Stimulated activated CD8-positive, alpha-beta memory T cell treated with anti-CD3 and anti-CD28 coated beads, Interleukin-12 subunit alpha, Interleukin-12 subunit beta, amount 100 ng/mL, for 24 hours (primary cell): ENCODE results near the gene ZCWPW1.
"Not testable (repeated sequence)": the region's sequence is repeated elsewhere in the genome, so short reads cannot be mapped to it uniquely, and the experiment has no call there.

Source experiments
- DNase-seq: peaks from one replicate; pipeline ENCODE4 v3.0.0-alpha.2; 2020; ENCODE audit errors: extremely low read depth

ZCWPW1 gene

DNA sequence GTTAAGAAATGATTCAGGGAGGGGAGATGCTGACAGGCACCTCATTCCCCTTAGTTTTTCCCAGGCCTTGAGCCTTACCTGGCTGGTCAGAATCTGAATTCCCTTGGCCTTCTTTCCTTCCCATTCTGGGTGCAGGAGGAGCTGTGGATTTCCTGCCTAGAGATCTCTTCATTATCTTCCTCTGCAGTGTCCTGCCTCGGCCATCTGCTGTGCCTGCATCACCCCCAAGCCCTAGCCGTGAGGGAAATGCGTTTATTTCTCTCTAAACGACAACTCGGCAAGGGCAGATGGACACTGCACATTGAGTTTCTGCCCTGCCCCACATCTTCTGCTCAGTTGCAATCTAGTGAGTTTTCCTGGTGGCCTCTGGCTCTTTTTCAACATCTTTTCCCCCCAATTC lies 26.7 kb downstream of the ZCWPW1 start:
- DNase-seq = no peak

DNA sequence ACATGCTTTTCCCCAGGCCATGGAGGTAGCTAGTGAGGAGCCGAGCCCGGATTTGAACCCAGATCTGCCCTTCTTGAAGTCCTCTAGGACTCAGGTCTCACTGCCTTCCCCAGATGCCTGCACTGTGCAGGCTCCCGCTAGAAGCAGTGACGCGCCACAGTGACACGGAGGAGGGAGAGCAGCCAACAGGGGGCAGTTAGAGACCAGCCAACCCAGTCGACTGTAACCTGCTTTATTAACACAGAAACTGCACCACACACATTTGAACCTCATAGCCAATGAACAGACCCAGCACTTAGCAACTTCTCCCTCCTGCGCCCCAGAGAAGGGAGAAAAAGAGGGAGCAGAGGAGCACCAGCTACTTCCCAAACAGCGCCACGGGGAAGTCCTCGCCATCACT lies 27.8 kb downstream of the ZCWPW1 start:
- no peak for DNase-seq

DNA sequence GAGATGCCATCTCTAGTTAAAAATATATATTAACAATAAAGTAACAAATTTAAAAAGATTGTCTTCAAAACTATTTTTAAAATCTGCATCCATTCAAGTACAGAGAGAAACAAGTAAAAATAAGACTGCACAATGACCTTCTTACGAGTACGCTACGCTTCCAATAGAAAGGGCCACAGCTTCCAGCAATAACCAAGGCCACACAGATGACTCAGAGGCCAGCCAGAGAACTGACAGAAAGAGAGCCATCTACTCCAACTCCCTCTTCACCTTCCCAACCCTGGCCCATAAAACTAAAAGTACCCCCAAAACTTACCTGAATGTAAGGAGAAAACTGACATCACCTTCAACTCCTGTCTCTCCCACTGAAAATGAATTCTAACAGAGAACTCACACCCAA lies 28.5 kb downstream of the ZCWPW1 start:
- DNase-seq = no peak

DNA sequence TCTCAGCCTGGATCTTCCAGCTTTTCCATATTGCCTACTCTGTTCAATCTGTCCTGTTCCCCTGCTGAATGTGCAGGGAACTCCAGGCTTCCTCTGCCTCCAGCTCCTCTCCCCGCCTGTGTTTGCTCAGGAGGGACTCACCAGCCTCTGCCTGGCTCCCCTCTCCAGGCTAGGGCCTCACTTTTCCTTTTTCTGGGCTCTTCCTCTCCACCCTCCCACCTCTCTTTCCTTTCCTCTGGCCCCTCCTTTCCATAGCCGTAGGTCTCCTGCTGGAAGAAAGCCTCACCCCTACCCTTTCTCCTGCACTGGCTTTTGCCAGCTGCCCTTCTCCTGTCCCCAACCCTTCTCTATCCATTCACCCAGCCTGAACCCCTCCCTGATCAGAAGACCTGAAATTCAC lies 30.3 kb downstream of the ZCWPW1 start:
- DNase-seq = no peak

DNA sequence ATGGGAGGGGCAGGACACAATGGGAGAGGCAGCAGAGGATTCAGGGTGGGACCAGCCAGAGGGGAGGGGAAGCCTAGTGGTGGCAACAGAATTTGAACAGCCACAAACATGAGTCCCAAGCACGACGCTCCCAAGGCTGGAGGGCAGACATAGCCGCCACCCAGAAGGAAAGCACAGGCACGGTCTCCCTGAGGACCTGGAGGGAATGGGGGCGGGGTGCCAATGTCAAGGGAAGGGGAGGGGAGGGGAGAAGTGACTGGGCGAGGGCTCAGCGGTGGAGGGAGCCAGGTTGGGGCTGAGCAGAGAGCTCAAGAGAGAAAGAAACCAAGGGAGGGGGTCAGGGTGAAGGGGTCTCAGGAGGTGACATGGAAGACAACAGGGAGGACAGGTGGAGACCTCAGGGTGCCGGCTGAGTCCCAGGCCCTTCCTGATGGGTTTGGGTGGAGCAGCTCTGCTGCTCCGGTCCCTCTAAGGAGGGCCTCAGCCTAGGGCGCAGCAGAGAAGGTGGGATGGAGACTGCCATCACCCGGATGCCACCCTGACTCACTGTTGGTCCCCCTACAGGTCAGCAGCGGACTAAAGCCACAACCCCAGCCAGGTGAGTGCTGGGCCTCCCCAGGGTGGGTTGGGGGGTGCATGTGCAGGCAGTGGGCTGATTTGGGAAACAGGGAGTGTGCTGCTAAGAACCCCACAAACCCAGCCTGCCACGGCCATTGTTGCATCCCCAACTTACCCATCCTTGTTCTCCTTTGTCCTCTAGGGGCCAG lies 31.0 kb downstream of the ZCWPW1 start:
- no peak for DNase-seq

DNA sequence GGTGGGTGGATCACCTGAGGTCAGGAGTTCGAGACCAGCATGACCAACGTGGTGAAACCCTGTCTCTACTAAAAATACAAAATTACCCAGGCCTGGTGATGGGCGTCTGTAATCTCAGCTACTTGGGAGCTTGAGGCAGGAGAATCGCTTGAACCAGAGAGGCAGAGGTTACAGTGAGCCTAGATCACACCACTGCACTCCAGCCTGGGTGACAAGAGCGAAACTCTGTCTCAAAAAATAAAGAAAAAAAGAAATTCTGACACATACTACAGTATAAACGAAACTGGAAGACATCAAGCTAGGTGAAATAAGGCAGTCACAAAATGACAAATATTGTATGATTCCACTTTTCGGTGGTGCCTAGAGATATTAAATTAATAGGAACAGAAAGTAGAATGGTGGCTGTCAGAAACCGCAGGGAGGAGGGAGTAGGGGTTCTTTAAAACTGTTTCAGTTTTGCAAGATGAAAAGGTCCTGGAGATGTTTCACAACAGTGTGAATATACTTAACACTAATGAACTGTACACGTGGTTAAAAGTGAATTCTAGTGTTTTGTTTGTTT lies 32.0 kb downstream of the ZCWPW1 start:
- DNase-seq = no peak

DNA sequence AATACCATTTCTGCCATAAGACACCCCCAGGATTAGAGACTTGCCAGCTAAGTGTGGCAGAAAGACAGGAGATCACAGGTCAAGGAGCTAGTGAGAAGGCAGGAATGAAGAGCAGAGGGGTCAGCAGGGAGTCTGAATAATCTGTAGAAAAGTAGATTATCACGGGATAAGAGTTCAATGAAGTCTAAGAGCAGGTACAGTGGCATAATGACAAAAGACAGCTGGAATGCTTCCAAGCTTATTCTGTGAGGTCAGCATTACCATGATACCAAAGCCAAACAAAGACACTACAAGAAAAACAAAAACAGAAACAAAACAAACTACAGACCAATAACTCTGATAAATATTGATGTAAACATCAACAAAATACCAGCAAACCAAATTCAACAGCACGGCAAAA lies 34.4 kb downstream of the ZCWPW1 start:
- DNase-seq = no peak

DNA sequence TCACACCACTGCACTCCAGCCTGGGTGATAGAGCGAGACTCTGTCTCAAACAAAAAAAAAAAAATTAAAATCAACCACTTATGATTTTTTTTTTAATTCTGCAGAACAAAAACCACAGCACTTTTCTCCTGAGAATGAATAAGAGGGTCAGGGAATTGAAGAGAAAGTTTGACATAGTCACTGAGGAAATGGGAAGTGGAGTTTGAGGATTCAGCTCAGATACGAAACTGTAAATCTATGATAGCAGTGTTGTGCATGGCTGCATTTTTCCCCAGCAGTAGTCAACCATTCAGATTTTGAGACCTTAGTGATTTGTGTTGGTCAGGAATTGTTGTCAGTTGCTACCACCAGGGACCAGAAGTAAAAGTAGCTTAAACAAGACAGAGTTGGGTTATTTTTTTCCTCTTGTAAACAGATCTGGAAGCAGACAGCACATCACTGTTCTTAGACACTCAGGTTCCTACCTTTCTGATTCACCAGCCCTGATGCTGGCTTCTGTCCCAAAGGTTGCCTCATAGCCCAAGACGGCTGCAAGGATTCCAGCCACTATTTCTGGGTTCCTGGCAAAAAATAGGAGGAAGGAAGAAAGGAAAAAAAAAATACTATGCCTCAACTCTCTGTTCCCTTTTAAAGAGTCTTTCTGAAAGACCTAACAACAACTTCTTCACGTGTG lies 35.1 kb downstream of the ZCWPW1 start:
- DNase-seq = no peak

DNA sequence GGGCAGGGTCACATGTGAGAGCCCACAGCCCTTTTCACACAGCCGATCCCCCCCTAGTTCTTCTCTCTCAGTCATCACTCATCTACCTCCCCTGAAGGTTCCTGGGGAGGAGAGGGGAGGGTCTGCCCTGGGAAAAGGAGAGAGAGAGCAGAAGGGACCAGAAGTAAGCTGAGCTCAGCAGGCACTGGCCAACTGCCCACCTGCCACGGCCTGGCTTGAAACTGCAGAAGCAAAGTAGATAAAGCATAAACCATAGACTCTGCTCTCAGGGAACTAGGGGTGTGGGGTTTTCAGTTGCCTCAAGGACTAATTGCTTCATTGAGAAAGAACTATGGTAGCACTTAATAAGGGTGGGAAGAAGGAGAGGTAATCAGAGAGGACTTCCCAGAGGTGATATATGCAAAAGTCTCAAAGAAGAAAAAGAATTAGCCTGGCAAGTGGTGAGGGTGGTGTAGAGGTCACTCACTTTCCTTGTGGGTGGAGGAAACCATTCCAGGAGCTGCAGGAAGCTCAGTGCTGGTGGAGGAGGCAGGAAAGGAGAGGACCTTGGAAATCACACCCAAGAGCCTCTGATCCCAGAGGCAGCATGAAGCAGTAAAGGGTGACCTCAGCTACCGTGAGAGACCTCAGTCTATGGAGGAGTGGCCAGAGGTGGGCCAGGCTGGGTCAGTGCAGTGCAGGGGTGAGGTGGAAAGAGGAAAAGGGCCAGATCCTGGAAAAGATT lies 38.1 kb downstream of the ZCWPW1 start:
- no peak for DNase-seq

DNA sequence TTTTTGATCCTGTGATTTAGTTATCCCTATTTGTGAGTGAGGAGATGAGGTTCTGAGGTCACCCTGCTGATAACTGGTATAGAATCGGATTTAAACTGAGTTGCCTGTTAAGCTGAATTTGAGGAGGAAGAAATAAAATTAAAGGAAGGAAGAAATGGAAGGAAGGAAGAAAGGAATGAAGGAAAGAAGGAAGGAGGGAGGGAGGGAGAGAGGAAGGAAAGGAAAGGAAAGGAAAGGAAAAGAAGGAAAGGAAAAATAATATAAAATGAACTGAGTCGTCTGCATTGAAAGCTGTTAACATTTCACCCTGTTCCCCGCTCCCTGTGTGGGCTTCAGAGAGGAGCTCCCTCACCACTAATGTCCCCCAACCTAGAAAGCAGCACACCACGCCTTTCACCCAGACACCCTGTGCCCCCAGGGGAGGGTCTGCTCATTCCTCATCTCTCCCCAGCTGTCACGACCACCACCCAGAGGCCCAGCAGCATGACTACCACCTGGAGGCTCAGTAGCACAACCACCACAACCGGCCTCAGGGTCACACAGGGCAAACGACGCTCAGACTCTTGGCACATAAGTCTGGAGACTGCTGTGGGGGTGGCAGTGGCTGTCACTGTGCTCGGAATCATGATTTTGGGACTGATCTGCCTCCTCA lies 38.9 kb downstream of the ZCWPW1 start:
- no peak for DNase-seq

DNA sequence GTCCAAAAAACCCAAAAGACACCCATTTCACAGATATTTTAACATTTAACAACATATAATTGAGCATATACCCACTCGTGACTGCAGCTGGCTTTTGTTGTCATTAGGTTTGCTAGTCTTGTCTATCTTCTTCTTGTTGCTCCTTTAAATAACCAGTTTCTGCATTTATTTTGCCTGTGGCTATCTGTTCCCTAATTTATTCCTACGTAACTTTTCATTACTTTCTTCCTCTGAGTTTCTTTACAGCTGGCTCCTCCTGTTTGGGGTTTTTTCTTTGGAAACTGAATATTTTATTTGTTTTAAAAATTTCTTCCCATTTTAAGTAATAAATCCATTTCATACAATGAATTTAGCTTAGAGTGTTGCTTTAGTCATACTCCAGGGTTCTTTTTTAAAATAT lies 40.8 kb downstream of the ZCWPW1 start:
- no peak for DNase-seq

DNA sequence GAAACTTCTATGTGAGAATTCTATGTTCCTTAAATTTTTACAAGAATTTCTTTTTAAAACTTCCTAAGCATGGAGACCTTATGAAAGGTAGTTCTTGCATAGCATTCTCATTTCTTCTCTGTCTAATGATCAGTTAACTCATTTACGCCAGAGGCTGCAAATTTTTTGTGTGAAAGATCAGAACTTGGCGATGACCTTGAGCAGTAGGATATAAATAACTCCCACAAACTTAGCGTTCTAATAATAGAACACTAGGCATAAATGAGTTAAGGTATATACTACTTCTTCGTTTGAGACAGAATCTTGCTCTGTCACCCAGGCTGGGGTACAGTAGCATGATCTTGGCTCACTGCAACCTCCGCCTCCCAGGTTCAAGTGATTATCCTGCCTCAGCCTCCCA lies 41.6 kb downstream of the ZCWPW1 start:
- DNase-seq = no peak

DNA sequence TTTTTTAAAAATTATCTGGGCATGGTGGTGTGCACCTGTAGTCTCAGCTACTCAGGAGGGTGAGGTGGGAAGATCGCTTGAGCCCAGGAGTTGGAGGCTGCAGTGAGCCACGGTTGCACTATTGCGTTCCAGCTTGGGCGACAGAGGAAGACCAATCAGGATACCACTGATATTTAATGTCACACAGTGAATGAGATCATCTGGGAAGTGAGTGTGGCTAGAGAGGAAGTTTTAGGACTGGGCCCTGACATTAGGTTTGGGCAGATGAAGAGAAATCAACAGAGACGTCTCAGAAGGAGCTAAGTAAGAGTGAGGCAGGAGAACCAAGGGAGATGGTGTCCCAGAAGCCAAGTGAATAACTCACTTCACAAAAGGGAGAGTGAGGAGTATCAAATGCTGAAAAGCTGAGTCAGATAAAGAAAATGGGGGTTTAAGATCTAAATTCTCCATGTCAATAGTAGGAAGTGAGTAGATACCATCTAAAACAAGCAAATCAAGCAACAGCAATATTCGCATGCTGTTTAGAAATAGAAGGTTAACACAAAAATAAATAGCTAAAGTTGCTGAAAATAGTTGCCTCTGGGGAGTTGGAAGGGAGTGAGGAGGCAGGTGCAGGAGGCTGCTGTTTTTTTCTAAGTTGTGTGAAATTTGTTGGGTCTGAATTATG lies 43.7 kb downstream of the ZCWPW1 start:
- no peak for DNase-seq

DNA sequence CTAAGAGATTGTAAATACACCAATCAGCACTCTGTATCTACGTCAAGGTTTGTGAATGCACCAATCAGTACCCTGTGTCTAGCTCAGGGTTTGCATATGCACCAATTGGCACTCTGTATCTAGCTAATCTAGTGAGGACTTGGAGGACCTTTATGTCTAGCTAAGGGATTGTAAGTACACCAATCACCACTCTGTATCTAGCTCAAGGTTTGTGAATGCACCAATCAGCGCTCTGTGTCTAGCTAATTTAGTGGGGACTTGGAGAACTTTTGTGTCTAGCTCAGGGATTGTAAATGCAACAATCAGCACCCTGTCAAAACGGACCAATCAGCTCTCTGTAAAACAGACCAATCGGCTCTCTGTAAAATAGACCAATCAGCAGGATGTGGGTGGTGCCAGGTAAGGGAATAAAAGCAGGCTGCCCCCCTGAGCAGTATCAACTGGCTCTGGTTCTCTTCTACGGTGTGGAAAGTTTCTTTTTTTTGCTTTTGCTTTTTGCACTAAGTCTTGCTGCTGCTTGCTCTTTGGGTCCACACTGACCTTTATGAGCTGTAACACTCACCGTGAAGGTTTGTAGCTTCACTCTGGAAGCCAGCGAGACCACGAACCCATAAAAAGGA lies 46.2 kb downstream of the ZCWPW1 start:
- not testable (repeated sequence) for DNase-seq

DNA sequence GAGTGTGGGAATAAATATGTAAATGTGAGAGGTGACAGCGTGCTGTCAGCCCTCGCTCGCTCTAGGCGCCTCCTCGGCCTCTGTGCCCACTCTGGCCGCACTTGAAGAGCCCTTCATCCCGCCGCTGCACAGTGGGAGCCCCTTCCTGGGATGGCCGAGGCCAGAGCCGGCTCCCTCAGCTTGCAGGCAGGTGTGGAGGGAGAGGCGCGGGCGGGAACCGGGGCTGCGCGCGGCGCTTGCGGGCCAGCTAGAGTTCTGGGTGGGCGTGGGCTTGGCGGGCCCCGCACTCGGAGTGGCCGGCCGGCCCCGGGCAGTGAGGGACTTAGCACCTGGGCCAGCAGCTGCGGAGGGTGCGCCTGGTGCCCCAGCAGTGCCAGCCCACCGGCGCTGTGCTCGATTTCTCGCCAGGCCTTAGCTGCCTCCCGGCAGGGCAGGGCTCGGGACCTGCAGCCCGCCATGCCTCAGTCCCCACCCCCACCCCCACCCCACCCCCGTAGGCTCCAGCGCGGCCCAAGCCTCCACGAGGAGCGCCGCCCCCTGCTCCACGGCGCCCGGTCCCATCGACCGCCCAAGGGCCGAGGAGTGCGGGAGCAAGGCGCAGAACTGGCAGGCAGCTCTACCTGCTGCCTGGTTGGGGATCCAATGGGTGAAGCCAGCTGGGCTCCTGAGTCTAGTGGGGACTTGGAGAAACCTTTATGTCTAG lies 46.8 kb downstream of the ZCWPW1 start:
- DNase-seq = not testable (repeated sequence)

DNA sequence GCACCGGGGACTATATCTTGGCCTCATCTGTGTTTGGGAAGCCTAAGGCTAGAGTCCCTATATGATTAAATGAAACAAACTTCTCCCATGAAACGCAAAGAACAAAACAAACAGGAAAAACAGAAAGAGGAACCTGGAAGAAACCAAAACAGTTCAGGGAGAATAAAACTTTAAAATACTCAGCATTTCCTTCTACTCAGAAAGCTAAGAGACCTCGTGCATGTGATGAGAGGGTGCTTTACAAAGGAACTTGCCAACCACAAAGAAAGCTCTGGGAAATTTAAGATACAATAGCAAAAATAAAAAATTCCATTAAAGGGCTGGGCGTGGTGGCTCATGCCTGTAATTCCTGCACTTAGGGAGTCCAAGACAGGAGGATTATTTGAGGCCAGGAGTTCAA lies 48.3 kb downstream of the ZCWPW1 start:
- no peak for DNase-seq

DNA sequence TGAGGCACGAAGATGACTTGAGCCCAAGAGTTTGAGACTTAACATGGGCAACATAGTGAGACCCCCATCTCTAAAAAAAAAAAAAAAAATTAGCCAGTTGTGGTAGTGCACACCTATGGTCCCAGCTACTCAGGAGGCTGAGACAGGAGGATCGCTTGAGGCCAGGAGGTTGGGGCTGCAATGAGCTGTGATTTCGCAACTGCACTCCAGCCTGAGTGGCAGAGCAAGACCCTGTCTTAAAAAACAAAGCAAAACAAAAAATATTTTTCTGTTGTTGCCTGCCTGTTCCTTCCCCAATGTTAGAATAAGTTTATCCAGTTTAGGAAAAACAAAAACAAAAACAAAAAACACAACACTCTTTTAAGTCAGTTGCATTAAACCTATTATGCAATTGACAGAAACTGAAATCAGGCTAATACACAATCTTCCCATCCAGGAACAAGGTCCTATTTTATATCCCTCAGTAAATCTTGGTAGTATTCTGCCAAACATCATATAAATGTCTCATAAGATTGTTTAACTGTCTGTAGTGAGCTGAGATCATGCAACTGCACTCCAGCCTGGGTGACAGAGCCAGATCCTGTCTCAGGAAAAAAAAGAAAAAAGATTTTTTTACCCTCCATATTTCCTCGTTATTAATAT lies 50.3 kb downstream of the ZCWPW1 start:
- no peak for DNase-seq

DNA sequence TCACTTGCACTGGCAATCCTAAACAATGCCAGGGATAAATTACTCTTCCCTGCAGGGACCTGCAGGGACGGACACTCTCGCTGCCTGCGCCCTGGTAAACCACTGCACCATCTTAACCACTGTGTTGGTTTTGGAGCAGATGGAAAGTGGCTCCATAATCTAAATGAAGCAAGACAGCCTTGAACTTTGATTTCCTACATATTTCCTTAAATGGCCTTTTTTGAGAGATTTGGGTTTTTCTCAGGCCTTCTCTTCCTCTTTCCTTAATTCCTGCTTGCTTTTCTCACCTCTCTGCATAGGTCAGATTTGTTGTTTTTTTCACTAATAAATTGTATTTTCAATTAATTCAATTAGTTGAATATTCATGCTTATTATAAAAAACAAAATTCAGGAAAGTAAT lies 52.4 kb downstream of the ZCWPW1 start:
- no peak for DNase-seq

DNA sequence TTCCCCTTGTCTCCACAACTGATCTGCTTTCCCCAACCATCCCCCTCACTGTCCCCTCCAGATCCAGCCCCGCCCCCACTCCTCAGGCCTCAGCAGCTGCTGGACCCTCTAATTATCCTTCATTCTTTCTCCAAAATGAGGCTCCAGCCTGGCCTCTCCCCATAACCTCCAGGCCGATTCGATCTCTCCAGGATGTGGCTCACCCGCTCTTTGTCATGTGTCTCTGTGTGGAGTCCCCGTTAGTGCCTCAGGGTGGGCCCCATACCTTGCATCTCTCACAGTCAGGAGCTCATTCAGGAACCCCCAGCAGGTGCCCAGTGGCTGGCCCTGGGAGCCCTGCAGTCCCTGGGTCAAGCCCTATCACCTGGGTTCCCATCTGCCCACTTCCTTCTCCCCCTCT lies 53.9 kb downstream of the ZCWPW1 start:
- no peak for DNase-seq
